Stimulated activated CD8-positive, alpha-beta memory T cell treated with anti-CD3 and anti-CD28 coated beads, Interleukin-12 subunit alpha, Interleukin-12 subunit beta, amount 100 ng/mL, for 4 hours (primary cell): ENCODE results near the gene NUBPL.
"Not testable (repeated sequence)": the region's sequence is repeated elsewhere in the genome, so short reads cannot be mapped to it uniquely, and the experiment has no call there.

Experiments
- DNase-seq: peaks from one replicate; pipeline ENCODE4 v3.0.0-alpha.2; 2020; ENCODE audit warnings: low read depth

The NUBPL gene

GRCh38 chr14:31578266-31578665, 17.1 kb downstream of the NUBPL start:
- no peak for DNase-seq

DNA sequence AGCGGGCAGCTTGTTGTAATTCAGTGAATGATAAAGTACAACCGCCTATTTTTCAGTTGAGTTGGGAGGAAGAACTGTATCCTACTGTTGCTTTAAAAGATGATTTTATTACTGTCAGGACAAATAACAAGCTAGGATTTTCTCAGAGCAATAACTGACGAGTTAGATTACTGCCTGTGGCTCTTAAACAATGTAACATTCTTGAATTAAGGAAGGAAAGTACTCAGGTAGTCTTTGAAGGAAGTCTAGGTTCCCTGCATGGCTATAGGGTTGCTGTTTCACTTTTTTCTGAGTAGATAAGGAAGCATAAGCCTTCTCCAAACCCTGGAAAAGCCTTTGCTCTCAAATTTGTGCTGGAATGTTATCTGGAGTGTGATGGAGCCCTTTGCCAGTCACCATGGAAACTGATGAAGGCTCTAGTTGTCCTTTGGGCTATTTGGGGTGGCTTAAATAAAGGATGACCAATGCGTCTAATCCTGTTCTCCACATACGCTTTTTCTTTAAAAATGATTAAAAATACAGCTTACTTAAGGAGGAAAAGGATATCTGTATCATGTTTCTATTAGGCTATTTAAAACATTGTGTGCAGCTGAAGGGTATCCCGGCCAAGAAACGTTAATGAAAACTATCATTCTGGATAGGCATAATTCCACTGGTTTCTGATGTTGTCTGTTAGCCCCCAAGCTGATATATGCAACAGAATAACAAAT, 17.7 kb downstream of the NUBPL start:
- DNase-seq: no peak

- no peak for DNase-seq
These were observed 19.0 kb downstream of the NUBPL start for GRCh38 chr14:31580234-31580633.

- no peak for DNase-seq
These were observed 21.1 kb downstream of the NUBPL start for GRCh38 chr14:31582286-31582691.

DNA sequence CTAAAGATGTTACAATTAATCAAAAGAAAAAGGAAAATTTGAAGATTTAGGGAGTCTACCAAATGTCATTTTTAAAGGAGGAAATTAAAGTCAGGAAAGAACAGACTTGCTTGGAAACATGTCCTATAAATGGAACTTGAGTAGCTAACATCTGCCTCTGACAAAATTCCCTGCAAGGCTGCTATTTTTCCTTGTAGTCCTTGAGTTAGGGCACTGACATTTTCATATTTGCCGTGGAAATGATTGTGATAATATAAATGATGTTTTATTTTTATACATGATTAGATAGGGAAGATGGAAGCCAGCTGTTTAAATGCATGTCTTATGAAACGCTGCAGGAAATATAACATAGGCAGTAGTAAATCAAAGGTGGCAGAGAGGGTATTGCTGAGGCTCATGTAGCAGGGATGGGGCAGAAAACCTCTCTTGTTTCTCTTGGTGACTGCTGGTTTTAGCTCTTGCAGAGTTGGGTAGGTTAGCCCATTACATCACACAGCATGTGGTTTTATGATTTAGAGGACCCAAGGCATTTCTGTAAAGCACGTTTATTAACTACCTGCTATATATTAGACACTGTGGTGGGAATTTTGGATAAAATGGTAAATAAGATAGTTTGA, 21.7 kb downstream of the NUBPL start:
- no peak for DNase-seq

DNA sequence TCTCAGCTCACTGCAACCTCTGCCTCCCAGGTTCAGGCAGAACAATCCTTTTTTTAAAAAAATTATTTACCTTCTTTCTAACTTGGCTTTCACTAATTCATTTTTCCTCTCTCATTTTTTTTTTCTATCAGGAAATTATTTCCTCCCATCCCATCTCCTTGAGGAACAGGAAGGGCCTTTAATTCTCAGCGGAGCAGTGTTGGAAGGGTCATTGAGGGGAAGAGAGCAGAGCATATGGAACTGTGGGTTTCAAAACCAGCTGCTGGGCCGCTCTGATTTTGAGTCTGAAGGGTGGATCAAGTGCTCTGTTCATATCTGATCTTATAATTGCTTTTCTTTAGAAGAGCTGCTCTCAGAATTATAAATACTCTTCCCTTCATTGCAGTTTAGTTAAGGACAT, 29.0 kb downstream of the NUBPL start:
- no peak for DNase-seq

DNA sequence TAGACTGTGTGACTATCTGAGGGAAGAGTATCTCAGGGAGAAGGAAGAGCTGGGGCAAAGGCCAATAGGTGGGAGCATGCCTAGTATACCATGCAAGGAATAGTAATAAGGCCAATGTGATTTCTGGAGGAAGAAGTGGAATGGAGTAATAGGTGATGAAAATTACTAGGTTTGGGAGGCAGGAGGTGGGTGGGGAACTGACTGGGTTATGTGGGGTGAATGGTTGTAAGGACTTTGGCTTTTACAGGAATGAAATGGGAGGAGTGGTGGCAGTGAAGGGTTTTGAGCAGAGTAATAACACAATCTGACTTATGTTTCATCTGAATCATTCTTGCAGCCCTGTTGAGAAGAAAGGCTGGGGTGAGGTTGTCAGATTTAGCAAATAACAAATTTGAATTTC, 30.9 kb downstream of the NUBPL start:
- DNase-seq: no peak

DNA sequence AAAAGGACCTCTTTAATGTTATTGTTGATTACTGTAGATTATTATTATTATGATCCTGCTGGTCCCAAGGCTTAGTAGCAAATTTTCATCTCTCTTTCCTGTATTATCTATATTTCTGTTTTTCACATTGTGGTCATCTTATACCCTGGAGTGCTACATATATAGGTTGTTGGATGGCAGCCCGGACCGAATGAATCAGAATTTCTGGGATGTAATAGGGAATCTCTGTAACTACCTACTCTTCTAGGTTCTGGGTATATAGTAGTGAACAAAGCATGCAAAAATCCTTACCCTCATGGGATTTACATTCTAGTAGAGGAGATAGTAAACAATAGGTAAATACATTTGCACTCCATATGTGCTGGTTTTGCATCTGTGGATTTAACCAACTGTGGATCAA, 31.4 kb downstream of the NUBPL start:
- no peak for DNase-seq

DNA sequence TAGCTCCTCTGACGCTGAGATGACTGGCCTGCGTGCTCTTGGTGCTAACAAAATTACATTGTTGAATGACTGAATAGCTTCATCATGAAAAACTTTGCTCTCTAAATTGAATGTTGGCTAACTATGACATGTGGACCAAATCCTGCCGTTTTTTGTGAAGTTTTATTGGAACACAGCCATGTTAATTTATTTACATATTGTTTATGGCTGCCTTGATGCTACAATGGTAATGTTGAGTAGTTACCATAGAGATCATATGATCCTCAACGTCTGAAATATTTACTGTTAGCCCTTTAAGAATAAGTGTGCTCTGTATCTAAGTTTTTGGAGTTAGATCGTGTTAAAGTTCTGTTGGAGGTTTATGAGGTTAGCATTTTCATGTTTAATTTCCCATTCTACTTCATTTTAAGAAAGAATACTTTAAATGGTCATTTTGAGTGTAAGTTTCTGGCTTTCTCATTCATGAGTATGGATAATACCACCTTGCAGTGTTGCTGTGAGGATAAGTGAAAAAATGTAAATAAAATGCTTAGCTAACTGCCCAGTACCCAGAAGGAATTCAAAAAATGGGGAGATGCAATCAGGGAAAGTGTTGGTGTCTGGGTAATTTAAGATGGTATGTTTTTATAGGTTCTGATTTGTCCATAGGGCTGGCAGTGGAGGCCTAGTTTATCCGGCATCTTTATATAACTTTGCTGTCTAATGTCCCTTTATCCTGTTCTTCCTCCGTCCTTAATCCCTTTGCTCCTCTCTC, 35.3 kb downstream of the NUBPL start:
- no peak for DNase-seq

DNA sequence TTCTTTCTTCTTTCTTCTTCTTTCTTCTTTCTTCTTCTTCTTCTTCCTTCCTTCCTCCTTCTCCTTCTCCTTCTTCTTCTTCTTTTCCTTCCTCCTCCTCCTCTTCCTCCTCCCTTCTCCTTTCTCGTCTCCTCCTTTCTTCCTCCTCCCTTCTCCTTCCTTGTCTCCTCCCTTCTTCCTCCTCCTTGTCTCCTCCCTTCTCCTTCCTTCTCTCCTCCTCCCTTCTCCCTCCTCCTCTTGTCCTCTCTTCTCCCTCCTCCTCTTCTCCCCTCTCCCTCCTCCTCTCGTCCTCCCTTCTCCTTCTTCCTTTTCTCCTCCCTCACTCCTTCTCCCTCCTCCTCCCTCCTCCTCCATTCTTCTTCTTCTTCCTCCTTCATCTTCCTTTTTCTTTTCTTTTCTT, 44.5 kb downstream of the NUBPL start:
- no peak for DNase-seq

DNA sequence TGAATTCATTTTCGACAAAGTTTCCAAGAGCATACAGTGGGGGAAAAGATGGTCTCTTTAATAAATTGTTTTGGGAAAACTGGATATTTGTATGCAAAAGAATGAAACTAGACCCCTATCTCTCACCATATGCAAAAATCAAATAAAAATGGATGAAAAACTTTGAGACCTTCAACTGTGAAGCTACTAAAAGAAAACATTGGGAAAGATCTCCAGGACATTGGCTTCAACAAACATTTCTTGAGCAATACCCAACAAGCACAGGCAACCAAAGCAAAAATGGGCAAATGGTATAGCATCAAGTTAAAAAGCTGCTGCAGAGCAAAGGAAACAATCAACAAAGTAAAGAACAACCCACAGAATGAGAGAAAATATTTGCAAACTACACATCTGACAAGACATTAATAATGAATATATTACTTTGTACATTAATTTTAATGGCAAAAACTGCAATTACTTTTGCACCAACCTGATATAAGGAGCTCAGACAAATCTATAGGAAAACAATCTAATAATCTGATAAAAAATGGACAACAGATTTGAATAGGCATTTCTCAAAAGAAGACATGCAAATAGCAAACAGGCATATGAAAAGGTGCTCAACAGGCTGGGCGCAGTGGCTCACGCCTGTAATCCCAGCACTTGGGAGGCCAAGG, 50.7 kb downstream of the NUBPL start:
- DNase-seq: no peak

- no peak for DNase-seq
These were observed 52.0 kb downstream of the NUBPL start for GRCh38 chr14:31613188-31613587.

- DNase-seq: not testable (repeated sequence)
These were observed 57.7 kb downstream of the NUBPL start for GRCh38 chr14:31618884-31619283.

GRCh38 chr14:31619440-31619839, 58.2 kb downstream of the NUBPL start:
- no peak for DNase-seq

DNA sequence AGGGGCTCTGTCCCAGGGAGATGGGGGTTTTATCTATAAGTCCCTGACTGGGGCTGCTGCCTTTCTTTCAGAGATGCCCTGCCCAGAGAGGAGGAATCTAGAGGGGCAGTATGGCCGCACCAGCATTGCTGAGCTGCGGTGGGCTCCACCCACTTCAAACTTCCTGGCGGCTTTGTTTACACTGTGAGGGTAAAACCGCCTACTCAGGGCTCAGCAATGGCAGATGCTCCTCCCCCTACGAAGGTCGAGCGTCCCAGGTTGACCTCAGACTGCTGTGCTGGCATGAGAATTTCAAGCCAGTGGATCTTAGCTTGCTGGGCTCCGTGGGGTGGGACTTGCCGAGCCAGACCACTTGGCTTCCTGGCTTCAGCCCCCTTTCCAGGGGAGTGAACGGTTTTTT, 59.7 kb downstream of the NUBPL start:
- not testable (repeated sequence) for DNase-seq

GRCh38 chr14:31622060-31622459, 60.9 kb downstream of the NUBPL start:
- no peak for DNase-seq

- not testable (repeated sequence) for DNase-seq
These were observed 91.7 kb downstream of the NUBPL start for GRCh38 chr14:31652900-31653299.

GRCh38 chr14:31657917-31658316, 96.7 kb downstream of the NUBPL start:
- DNase-seq: no peak

GRCh38 chr14:31659278-31659677, 98.1 kb downstream of the NUBPL start:
- DNase-seq: no peak

GRCh38 chr14:31660191-31660590, 99.0 kb downstream of the NUBPL start:
- DNase-seq: no peak

- no peak for DNase-seq
These were observed 99.5 kb downstream of the NUBPL start for GRCh38 chr14:31660728-31661127.

GRCh38 chr14:31668348-31668747, 107.1 kb downstream of the NUBPL start:
- no peak for DNase-seq

DNA sequence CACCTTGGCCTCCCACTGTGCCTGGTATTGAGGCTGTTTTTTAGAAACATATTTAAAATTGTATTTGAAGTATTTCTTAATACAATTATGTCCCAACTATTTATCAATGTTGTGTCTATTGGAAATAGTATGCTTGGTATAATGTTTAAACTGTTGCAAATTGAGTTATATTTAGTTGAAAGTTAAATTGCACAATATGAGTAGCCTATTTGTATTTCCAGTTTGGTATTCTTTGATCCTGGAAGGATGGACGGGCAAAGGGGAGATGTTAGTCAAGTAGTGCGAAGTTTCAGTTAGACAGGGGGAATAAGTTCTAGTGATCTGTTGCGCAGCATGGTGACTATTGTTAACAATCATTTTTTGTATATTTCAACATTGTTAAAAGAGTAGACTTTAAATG, 111.5 kb downstream of the NUBPL start:
- DNase-seq: no peak
